Measurements from ENCODE around the gene CX3CR1.

Gene CX3CR1

DNA sequence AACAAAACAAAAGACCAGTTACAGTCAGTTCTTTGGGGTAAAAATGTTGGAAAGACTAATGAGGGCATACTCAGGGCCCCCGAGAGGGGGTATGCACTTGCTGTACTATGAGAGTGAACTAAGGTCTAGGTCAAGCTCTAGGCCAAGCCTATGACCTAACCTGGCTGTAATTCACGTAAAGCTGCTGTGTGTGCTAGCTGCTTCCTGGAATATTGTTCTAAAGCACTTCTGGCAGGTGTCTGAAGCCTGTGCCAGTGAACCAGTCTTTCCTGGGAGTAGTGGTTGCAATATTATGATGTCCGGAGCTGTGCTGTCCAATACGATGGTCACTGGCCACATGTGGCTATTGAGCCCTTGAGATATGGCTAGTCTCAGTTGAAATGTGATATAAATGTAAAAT is 13.1 kb upstream of the CX3CR1 start:
- DNase-seq (ENCODE audit: low read depth in 2 of 2) = no peak

DNA sequence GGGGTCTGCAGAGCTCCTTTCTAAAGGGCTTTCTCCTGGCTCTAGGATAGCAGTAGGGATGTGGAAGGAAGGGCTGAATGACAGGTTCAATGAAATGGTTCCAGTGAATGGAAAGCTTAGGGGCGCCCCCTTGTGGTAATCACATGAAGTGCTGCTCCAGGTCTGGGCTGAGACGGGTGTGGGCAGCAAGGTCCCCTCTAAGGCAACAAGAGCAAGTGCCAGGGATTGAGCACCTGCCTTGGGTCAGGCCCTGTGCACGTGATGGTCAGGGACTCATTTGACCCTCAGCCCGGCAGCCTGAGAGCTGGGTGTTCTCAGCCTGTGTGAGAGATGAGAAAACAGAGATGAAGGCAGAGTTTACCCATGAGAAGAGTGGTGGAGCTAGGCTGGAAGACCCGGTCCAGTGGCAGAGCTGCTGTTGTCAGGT is 12.1 kb upstream of the CX3CR1 start:
- peak in 1 of 2 experiments; percentile 6 for DNase-seq (ENCODE audit: low read depth in 2 of 2)

DNA sequence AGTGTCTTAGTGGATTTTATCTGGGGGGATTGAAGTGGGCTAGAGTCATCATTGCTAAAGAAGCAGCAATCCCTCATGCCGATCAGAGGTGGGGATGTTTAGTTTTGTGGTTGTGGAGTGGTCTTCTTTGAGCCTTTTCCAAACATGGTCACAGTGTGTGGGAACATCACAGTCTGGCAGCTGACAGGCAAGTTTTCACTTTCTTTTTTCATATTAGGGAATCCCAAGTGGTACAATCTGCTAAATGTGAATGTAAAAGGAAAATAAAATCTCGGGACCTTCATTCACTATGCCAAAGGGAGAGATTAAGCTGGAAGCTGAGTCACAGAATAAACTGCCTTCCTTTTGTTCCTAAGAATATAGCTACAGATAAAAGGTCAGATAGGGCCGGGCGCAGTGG is 10.4 kb upstream of the CX3CR1 start:
- no peak for DNase-seq (ENCODE audit: low read depth in 2 of 2)

DNA sequence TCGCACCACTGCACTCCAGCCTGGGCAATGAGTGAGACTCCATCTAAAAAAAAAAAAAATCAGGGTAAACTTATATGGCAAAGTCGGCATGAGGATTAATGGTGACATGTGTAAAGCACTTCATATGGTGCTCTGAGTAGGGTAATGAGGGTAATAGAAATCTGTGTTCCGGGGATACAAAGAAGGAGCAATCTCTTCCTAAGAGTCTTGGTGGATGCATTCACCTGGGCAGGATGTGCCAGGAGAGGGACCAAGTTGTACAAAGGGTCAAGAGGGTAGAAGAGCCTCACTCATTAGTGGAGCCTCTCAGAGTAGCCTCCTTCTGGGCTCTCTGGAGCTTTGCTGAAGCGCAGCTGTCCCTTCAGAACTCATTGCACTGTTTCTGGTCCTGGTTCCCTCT is 9.3 kb upstream of the CX3CR1 start:
- no peak for DNase-seq (ENCODE audit: low read depth in 2 of 2)

DNA sequence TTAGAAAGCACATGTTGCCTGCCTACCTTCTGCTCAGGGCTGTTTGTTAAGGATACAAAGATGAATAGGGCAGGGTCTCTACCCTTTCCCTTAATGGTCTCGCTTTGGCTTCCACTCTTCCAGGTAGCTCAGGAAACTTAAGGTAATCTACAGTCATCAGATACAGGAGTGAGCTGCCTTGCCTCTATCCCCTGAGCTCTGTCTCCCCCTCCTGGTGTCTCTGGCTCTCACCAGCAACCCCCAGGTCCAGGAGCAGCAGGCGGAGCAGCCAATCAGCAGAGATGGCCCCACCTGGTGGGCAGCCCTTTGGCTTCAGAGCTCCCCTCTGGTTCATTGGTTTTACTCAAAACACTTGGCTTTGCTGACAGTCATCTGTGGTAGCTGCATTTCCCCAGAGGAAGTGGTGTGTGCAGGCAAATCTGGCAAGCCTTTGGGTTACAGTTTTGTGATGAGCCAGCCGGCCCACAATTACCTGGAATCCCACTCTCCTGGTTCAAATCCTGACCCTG is 8.5 kb upstream of the CX3CR1 start:
- peak; percentile 30 for DNase-seq (ENCODE audit: low read depth in 2 of 2)

DNA sequence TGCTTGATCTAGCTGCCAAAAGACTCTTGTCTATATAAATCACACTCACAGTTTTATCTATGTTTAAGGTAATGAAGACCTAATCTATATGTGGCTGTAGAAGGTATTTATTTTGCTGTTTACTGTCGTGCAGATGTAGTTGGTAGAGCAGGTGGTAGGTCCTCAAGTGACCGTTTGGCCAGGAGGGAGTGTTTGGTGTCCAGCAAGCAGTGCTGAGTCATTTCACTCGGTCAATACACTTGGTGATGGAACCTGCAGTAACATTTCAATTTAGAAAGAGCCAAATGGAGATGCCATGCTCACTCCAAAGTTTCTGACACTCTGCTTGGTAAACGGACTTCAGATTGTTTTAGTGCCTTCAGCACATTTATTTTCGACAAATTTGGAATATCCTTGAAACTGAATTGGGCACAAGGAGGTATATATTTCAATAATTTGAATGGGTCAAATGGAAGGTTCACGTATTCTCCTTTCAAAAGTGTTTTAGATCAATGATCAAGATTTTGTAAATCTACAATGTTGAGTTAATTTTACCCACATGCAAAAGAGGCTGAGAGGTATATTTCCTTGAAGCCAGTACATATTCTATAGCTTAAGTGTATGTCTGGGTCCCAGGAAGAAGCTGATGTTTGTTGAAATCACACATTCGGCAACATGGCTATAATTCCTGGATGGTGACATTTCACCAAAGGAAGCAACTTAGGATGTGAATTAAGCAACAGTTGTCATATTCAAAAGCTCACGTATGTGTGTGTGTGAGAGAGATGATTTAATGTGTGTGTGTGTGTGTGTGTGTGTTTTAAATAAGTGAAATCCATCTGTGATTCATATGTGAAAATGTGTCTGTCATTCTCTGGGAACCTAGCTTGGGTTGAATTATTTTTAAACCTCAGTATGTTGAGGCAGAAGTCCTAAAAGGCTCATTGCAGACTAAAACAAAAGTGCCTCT is 7.7 kb upstream of the CX3CR1 start:
- DNase-seq (ENCODE audit: low read depth in 2 of 2) = no peak

DNA sequence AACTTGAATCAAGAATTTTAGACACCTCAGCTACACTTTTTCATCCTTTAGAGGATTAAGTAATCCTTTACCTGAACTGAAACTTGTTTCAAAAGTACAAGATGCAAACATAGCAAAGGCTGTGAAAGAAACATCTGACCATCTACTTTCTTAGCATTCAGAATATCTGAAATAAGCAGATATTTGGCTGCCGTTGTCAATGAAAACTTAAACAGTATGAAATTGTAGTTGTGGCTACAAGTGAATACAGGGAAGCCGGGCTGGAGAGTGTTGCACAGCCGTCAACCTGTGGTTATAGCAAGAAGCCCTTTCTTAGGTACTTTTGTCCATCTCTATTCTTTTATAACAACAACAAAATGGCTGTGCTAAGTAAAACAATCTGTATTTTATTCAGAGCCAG is 6.9 kb upstream of the CX3CR1 start:
- no peak for DNase-seq (ENCODE audit: low read depth in 2 of 2)

DNA sequence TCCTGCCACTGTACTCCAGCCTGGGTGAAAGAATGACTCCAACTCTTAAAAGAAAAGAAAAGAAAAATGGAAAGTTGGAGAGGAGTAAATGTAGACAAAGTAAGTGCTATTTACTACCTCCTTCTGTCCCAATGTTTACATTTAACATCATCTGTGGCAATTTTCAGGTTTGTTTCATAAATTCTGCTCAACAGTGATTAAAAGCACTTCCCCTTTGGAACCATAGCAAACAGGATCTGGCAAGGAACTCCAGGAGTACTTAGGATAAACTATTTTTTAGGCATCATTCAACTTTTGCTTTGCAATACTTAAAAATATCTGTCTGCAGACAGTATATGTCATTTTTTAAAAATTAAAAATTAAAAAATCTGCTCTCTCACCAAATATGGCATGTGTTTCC is 5.5 kb upstream of the CX3CR1 start:
- DNase-seq (ENCODE audit: low read depth in 2 of 2) = no peak

DNA sequence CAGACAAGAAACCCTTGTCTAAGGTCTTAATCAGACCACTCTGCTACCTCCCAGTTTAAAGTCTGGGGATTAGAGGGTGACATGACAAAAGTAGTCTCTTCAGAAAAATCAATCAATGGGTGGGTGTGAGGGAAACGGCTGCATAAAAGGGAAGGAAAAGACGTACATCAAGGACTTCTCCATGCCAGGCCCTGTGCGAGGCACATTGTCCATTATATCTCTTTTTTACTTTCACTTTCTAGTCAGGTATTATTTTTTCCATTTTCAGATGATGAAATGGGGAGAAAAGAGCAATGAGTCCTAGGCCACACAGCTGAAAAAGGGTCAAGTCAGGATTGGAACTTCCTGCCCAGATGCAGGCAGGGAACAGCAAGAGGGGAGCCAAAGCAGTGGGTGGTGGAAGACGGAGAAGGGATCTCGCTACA is 4.6 kb upstream of the CX3CR1 start:
- no peak for DNase-seq (ENCODE audit: low read depth in 2 of 2)

DNA sequence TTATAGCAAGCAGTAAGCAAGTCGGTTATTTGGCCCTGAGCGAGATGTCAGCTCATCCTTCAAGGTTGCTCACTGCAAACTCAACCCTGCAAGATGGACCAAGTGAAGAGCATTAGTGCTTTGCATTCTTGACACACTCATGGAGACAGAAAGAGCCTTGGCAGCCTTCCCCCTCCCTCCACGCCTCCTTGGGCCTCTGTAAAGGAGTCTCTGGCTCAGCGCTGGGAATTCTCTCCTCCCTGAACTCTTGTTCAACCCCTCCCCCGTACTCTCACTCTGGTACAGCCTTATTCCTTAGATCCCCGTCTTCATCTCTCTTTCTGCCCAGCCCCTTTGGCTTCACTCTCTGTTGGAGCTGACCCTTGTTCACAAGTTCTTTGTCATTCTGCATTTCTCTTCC is 2.2 kb upstream of the CX3CR1 start:
- DNase-seq (ENCODE audit: low read depth in 2 of 2) = no peak

DNA sequence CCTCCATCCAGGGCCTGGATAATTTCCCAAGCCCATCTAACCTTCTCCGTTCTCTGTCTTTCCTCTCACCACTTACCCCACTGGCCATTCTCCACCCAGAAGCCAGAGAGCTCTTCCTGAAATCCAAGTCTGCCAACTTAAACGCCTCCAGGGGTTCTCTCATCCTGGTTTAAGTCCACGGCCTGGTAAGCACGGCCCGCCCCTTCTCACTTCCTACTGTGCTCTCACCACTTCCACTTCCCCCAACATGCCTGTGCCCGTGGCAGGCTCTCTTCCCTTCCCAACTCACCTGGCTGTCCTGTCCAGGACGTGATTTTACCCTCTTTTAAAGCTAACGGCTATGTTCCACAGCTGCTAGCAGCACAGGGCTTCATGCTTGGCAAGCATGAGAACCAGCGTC is 1.7 kb upstream of the CX3CR1 start:
- DNase-seq (ENCODE audit: low read depth in 2 of 2) = no peak

DNA sequence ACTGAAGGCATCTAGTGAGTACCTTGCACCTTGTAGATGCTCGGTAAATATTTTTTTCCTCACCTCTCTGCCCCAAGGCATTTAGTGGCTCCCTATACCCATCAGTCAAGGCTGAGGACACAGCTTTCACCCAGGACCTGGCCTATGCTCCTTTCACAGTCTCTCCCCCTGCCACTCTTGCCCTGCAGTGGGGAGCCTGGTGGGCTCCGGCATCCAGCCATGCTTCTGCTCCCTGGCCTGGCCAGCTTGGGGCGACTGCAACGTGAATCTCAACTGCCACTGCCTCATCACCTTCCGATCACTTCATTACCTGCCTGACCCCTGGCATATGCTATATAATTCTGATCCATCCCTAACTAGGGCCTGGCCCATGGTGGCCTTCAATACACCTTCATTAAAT is 735 bp upstream of the CX3CR1 start:
- no peak for DNase-seq (ENCODE audit: low read depth in 2 of 2)

DNA sequence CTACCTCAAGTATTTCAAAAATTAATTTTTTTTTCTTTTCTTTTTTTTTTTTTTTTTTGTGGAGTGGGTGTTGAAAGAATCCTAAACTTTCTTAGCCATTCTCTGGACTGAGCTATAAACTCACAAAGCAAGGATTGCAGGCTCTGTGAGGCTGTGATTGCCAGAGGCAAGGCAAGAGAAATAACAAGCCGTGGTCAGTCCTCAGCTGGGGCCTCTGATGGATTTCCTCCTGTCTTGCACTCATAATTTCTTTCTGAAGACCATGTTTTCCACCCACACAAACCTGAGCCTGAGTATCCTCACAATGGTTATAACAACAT is 1.3 kb downstream of the CX3CR1 start:
- DNase-seq (ENCODE audit: low read depth in 2 of 2) = no peak

DNA sequence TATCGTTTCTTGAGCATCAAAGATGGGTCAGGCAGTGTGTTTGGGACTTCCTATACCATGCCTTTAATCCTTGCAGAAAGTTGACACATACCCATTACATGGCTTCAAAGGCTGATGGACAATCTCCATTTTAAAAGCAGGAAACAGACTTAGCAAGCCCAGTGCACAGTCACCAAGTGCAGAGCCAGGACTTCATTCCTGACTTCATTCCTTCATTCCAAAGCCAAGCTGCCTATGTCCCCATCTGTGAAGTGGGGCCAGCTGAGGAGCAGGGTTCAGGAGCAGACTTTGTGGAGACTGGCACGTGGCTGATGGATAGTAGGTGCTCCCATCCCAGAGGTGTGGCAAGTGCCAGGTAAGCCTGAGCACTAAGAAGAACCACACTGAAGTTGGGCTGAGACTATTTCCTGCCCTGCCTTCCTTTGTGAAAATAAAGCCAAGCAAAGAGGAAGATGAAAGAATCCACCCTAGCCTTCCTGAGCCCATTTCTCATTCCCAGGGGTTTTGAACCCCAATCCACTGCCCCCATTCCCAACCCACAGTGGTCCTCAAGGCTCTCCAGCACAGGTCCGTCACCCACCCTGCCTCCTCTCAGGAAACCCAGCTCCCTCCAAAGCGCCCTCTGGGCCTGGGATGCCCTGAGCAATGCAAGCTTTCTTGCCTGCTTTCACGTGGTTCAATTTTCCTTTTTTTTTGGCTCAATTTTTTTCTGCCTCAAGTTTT is 1.8 kb downstream of the CX3CR1 start:
- no peak for DNase-seq (ENCODE audit: low read depth in 2 of 2)

DNA sequence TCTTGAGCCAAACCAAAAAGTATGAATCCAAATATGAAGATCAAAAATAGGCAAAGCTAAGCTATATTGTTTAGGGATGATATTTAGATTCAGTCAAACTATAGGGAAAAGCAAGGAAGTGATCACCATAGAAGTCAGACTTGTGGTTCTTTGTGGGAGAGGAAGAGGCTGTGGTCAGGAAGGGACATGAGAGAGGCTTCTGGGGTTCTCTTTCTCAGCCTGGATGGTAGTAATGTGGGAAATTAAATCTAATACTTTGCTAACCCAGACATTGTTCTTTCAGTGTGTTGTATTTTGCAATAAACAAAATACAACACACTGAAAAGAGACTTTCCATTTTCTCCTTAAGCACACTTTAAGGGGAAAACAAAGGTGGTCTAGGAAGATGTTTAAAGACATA is 3.1 kb downstream of the CX3CR1 start:
- no peak for DNase-seq (ENCODE audit: low read depth in 2 of 2)

DNA sequence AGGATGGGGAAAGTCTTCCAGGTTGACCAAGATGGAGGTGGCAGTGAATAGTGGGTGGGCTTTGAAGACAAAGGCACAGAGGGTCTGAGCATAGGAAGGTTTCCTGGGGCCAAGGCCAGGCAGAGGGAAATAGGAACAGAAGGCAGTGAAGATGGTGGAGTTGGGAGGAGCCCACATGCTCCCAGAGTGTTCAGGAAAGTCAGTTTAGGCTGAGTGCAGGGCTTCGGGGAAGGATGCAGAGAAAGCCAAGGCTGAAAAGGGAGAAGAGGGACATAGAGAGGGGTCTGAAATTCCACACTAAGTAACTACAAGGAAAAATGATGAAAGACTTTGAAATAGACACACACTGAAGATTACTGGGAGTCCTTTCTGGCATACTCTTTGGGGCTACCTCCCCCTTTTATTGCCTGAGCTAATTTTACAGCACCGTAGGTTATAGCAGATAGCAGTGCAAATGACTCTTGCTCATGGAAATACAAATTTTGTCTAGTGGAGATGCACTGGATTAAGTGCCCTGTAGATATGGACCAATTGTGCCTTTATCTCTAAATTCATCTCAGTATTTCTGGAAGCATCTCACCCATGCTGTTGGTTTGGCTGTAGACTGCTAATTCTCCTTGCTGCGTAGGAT is 3.8 kb downstream of the CX3CR1 start:
- no peak for DNase-seq (ENCODE audit: low read depth in 2 of 2)

DNA sequence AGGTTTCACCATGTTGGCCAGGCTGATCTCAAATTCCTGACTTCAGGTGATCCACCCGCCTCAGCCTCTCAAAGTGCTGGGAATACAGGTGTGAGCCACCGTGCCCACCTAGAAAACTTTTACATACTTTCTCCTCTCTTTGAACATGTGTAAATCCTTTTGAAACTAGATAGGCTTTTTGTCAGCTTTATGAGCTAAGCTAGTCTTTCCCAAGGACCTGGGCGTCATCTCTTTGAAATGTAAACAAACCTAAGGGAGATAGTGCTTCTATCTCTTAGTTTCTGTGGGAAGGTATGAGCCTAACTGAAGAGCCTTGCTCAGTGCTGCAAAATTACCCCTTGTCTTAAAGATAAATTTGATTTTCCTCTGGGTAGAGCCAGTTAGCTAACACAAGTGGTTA is 4.8 kb downstream of the CX3CR1 start:
- DNase-seq (ENCODE audit: low read depth in 2 of 2) = no peak

DNA sequence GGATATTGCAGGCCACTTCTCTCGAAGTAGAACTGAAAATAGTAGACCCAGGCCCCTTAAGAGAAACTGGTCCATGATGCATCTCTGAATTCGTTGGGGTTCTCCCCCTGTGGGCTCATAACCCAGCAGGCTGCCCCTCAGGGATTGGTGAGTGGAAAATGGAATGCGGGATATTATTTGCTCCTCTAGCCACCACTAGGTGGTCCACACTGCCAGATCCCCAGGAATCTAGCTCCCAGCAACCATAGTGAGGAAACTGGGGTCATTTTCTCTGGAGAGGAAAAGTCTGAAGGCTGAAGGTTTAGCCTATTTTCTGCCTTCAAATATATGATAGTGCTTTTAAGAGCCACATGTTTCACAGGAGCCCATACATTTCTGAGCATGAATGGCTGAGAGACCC is 6.7 kb downstream of the CX3CR1 start:
- no peak for DNase-seq (ENCODE audit: low read depth in 2 of 2)

DNA sequence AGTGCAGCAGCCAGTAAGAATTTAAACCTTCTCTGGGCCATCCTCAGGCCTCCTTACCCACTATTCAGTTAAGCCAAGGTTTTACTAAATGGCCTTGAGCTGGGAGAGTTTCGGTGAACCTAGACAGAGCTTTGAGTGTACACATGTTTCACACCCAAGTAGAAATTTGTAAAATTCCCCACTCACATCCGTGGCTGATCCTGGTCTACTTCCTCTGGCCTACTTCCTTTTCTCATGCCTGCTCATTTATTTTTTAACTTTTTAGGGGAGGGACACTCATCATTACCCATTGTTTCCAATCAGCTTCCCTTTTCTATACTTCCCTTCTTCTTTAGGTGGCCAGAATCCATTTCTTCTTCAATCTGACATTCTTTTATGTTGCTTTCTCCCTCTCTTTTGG is 7.6 kb downstream of the CX3CR1 start:
- no peak for DNase-seq (ENCODE audit: low read depth in 2 of 2)

DNA sequence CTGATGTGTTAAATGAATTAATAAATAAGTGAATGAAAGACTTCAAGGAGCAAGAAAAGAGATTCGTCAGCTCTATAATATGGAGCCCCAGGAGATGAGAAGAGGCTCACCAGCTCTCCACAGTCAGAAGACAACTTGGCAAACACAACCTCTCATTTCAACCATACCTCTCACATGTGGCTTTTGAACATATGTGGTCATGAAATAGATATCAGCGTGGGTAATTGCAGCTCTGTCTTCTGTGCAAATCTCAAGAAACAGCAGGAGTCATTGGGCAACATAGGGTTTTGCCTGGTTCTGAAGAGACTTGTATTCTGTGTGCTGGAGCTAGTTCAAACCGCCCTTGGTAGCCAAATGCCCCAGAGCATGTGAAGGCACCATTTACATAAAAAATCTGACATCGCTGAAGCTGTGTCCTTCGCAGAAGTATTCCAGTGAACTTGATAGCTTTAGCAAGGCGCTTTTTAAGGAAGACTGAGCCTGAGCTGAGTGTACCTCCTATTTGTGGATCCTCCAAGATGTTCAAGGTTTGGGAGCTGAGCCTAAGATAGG is 8.4 kb downstream of the CX3CR1 start:
- no peak for DNase-seq (ENCODE audit: low read depth in 2 of 2)

DNA sequence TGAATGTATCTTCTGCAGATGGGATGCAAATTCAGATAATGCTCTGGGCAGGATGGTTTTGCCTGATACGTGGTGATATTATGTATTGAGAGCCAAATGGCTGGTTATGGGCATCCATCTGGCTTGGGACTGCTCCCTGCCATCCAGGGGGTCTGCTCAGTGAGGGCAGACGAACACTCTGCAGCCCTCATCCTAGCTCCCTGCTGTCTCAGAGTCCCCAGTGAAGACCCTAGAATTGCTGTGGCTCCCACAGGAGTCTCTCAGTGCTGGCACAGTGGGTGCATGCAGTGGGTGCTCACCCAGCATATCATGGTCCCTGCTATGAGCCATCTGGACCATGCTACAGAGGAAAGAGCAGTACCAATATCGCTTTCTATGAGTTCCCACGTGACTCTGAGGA is 10.3 kb downstream of the CX3CR1 start:
- DNase-seq (ENCODE audit: low read depth in 2 of 2) = no peak

DNA sequence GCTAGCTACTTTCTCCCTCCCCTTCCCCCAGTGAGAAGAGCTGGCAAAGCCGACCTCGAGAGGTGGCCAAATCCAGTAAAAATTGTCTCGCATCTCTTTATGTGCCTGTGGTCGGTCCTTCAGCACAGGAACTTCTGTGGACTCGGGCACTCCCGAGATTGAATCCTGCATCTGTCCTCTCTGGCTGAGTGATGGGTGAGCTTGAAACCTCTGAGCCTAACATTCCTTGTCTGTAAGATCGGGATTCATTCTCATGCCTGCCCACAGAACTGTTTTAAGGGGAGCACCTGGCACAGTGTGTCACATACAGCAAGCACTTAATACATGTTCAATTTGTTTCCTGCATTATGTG is 11.3 kb downstream of the CX3CR1 start:
- no peak for DNase-seq (ENCODE audit: low read depth in 2 of 2)
